ENCODE results near the gene KAZALD1. TPM values are rescaled to one million over a fixed set of nuclear protein-coding genes. Genes with fewer than 3 reads are reported as not detected.

The KAZALD1 gene
- total and polyA plus RNA-seq, 4 donors = 12.4 to 20.7 (median 15.3) TPM

- Histone ChIP-seq H3K4me1 (ENCODE audit: control insufficient read depth in 1 of 2, insufficient read depth in 2 of 2, low read length in 2 of 2) (no peaks in the 10 kb centered on the region), H3K27ac (ENCODE audit: low read depth in 1 of 2, low read length in 2 of 2) (no peak overlapping the region), H3K9me3 (ENCODE audit: control insufficient read depth, low read length) (peaks cover 2% of the 10 kb centered on the region), H3K4me3 (ENCODE audit: low read length in 2 of 2) (no peak overlapping the region), H3K36me3 (ENCODE audit: control insufficient read depth in 1 of 2, insufficient read depth in 2 of 2, low read length in 1 of 2) (no peaks in the 10 kb centered on the region), H3K27me3 (ENCODE audit: control insufficient read depth in 1 of 2, insufficient read depth in 2 of 2, low read length in 1 of 2) (no peaks in the 10 kb centered on the region)
- no peak for DNase-seq
- intact Hi-C loops (cut with DNase I) = no loop called here
- ATAC-seq (ENCODE audit: low FRiP score) = no peak
- 71 to 72% methylated on average over 6 of the region's 6 CpGs for WGBS, 2 donors
Observed at GRCh38 chr10:101099901-101100300, 38.1 kb downstream of the KAZALD1 start.

GRCh38 chr10:101101372-101101881 lies 39.6 kb downstream of the KAZALD1 start:
- no peaks in the 10 kb centered on the region for H3K4me1 ChIP-seq (ENCODE audit: control insufficient read depth in 1 of 2, insufficient read depth in 2 of 2, low read length in 2 of 2)
- peaks cover 2% of the 10 kb centered on the region for H3K9me3 ChIP-seq (ENCODE audit: control insufficient read depth, low read length)
- no peaks in the 10 kb centered on the region for H3K27me3 ChIP-seq (ENCODE audit: control insufficient read depth in 1 of 2, insufficient read depth in 2 of 2, low read length in 1 of 2)
- H3K36me3 ChIP-seq (ENCODE audit: control insufficient read depth in 1 of 2, insufficient read depth in 2 of 2, low read length in 1 of 2) = no peaks in the 10 kb centered on the region
- no peak for ATAC-seq (ENCODE audit: low FRiP score)
- no peak overlapping the region for H3K4me3 ChIP-seq (ENCODE audit: low read length in 2 of 2)
- 74% methylated on average over 4 of the region's 4 CpGs for WGBS, 2 donors
- no peak for DNase-seq
- no peak overlapping the region for H3K27ac ChIP-seq (ENCODE audit: low read depth in 1 of 2, low read length in 2 of 2)
- intact Hi-C loops (cut with DNase I) = no loop called here

DNA sequence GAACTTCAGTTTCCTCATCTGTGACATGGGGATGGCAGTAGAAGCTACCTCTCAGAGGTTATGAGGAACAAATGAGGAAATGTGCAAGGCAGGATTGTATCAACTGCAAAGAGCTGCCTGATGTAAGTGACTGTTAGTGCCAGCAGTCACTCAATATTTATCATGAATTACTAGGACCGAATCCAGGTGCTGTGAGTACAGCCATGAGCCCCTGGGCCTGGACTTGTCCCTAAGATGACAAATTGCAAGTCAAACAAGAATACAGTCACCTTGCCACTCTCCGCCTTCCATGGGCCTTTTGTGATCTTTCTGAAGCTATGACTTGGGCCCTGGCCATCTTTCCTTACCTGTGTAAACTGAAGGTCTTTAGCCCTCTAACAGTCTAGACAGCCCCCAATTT lies 41.6 kb downstream of the KAZALD1 start:
- DNase-seq = no peak
- intact Hi-C loops (cut with DNase I) = no loop called here
- Histone ChIP-seq H3K4me1 (ENCODE audit: control insufficient read depth in 1 of 2, insufficient read depth in 2 of 2, low read length in 2 of 2) (no peaks in the 10 kb centered on the region), H3K27ac (ENCODE audit: low read depth in 1 of 2, low read length in 2 of 2) (no peak overlapping the region), H3K9me3 (ENCODE audit: control insufficient read depth, low read length) (peaks cover 2% of the 10 kb centered on the region), H3K36me3 (ENCODE audit: control insufficient read depth in 1 of 2, insufficient read depth in 2 of 2, low read length in 1 of 2) (no peaks in the 10 kb centered on the region), H3K4me3 (ENCODE audit: low read length in 2 of 2) (no peak overlapping the region), H3K27me3 (ENCODE audit: control insufficient read depth in 1 of 2, insufficient read depth in 2 of 2, low read length in 1 of 2) (no peaks in the 10 kb centered on the region)
- WGBS, 2 donors = 67 to 69% methylated on average over 2 of the region's 2 CpGs
- no peak for ATAC-seq (ENCODE audit: low FRiP score)

DNA sequence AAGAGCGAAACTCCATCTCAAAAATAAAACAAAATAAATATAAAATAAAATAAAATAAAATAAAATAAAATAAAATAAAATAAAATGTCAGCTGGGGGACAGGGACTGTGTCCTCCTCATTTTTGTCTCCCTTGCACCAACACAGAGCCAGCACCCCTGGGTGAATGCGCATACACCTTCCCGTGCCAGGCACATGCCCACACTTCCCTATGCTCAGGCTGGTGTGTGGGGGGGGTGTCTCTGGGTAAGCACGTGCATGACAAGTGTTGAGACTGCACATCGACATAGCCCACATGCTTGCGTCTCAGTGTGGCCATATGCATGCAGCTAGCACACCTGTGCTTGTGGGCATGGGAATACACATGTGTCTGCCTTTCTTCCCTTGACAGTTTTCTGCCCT lies 44.6 kb downstream of the KAZALD1 start:
- H3K4me3 ChIP-seq (ENCODE audit: low read length in 2 of 2) = no peak overlapping the region
- WGBS, 2 donors = 68 to 76% methylated on average over 6 of the region's 6 CpGs
- ATAC-seq (ENCODE audit: low FRiP score) (no peak), DNase-seq (no peak)
- no peak overlapping the region for H3K27ac ChIP-seq (ENCODE audit: low read depth in 1 of 2, low read length in 2 of 2)
- H3K27me3 ChIP-seq (ENCODE audit: control insufficient read depth in 1 of 2, insufficient read depth in 2 of 2, low read length in 1 of 2) = no peaks in the 10 kb centered on the region
- no peaks in the 10 kb centered on the region for H3K36me3 ChIP-seq (ENCODE audit: control insufficient read depth in 1 of 2, insufficient read depth in 2 of 2, low read length in 1 of 2)
- no peaks in the 10 kb centered on the region for H3K9me3 ChIP-seq (ENCODE audit: control insufficient read depth, low read length)
- intact Hi-C loops (cut with DNase I) = no loop called here
- H3K4me1 ChIP-seq (ENCODE audit: control insufficient read depth in 1 of 2, insufficient read depth in 2 of 2, low read length in 2 of 2) = no peaks in the 10 kb centered on the region

DNA sequence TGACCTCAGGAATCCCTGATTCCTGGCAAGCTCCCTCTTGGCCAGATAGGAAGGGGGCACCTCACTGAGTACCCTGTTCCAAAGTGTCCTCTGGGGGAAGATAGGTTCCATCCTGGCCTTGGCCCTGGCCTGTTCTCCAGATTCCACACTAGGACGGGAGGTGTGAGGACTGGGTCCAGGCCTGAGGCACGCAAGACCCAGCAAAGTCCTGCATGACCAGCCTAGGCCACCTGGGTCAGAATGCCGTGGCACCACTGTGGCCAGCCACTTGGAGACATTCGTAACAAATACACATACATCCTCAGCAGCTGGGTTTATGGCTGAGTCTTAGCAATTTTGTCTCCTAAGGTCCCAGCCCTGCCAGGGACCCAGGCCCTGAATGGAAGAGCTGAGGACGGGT lies 46.0 kb downstream of the KAZALD1 start:
- DNase-seq (no peak), ATAC-seq (ENCODE audit: low FRiP score) (no peak)
- no peaks in the 10 kb centered on the region for H3K36me3 ChIP-seq (ENCODE audit: control insufficient read depth in 1 of 2, insufficient read depth in 2 of 2, low read length in 1 of 2)
- no peak overlapping the region for H3K27ac ChIP-seq (ENCODE audit: low read depth in 1 of 2, low read length in 2 of 2)
- no peak overlapping the region for H3K4me3 ChIP-seq (ENCODE audit: low read length in 2 of 2)
- no peaks in the 10 kb centered on the region for H3K9me3 ChIP-seq (ENCODE audit: control insufficient read depth, low read length)
- no peaks in the 10 kb centered on the region for H3K27me3 ChIP-seq (ENCODE audit: control insufficient read depth in 1 of 2, insufficient read depth in 2 of 2, low read length in 1 of 2)
- 93 to 97% methylated on average over 5 of the region's 5 CpGs for WGBS, 2 donors
- H3K4me1 ChIP-seq (ENCODE audit: control insufficient read depth in 1 of 2, insufficient read depth in 2 of 2, low read length in 2 of 2) = no peaks in the 10 kb centered on the region
- intact Hi-C loops (cut with DNase I) = no loop called here

DNA sequence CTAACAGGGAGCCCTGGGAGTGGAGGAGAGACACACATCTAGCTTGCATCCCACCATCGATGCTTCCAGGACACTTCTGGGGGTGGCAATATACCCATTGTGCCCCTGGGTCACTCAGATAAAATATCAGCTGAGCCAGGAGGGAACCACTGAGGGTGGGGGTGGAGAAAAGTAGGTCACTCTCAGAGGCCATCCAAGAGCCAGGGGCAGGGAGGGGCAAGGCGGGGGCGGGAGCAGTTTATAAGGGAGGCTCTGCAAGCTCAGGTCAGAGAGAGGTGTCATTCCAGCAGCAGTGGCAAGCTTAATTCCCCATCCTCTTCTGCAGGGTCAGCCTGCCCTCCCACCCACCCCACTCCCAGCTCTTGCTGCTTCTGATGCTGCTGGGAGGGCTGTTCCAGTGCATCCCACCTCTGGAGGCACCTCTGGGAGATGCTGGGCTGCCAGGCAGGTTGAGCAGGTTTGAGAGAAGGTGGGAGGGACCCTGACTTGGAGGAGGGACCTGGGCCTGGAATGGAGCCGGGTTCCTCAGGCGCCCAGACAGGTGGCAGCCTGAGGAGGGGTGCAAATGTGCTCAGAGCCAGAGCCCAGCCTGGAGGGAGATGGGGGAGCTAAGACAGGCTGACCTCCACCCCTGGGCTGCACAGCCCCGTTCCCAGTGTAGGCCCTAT lies 49.2 kb downstream of the KAZALD1 start:
- intact Hi-C loops (cut with DNase I) = no loop called here
- H3K36me3 ChIP-seq (ENCODE audit: control insufficient read depth in 1 of 2, insufficient read depth in 2 of 2, low read length in 1 of 2) = no peaks in the 10 kb centered on the region
- no peaks in the 10 kb centered on the region for H3K4me1 ChIP-seq (ENCODE audit: control insufficient read depth in 1 of 2, insufficient read depth in 2 of 2, low read length in 2 of 2)
- peak in 1 of 2 donors; percentile 25 for DNase-seq
- peaks cover 0 to 1% of the 10 kb centered on the region in 2 donors for H3K27me3 ChIP-seq (ENCODE audit: control insufficient read depth in 1 of 2, insufficient read depth in 2 of 2, low read length in 1 of 2)
- 40 to 44% methylated on average over 5 to 6 of the region's 6 CpGs for WGBS, 2 donors
- H3K9me3 ChIP-seq (ENCODE audit: control insufficient read depth, low read length) = no peaks in the 10 kb centered on the region
- no peak overlapping the region for H3K4me3 ChIP-seq (ENCODE audit: low read length in 2 of 2)
- no peak overlapping the region for H3K27ac ChIP-seq (ENCODE audit: low read depth in 1 of 2, low read length in 2 of 2)
- no peak for ATAC-seq (ENCODE audit: low FRiP score)

DNA sequence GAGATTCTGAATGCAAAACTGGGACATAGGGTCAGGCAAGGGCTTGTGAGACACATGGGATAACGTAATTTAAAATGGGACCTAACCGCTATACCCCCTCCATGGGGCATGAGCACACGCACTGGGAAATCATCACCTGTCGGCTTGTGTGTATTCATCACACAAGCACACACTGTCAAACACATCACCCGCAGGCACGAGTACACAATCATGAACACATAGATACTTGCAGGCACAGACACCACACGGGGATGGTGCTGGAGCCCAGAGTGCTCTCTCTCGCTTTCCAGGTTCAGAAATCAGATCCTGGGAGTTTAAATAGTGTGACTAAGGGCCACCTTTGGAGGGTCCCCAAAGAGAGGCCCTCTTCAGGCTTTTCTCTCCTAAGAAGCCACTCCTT lies 49.8 kb downstream of the KAZALD1 start:
- Histone ChIP-seq H3K27ac (ENCODE audit: low read depth in 1 of 2, low read length in 2 of 2) (no peak overlapping the region), H3K9me3 (ENCODE audit: control insufficient read depth, low read length) (no peaks in the 10 kb centered on the region), H3K27me3 (ENCODE audit: control insufficient read depth in 1 of 2, insufficient read depth in 2 of 2, low read length in 1 of 2) (peaks cover 0 to 1% of the 10 kb centered on the region in 2 donors), H3K4me3 (ENCODE audit: low read length in 2 of 2) (no peak overlapping the region), H3K4me1 (ENCODE audit: control insufficient read depth in 1 of 2, insufficient read depth in 2 of 2, low read length in 2 of 2) (no peaks in the 10 kb centered on the region), H3K36me3 (ENCODE audit: control insufficient read depth in 1 of 2, insufficient read depth in 2 of 2, low read length in 1 of 2) (no peaks in the 10 kb centered on the region)
- ATAC-seq (ENCODE audit: low FRiP score) (no peak), DNase-seq (peak in 1 of 2 donors; percentile 21)
- 82% methylated on average over 8 of the region's 8 CpGs for WGBS, 2 donors
- intact Hi-C loops (cut with DNase I) = no loop called here

DNA sequence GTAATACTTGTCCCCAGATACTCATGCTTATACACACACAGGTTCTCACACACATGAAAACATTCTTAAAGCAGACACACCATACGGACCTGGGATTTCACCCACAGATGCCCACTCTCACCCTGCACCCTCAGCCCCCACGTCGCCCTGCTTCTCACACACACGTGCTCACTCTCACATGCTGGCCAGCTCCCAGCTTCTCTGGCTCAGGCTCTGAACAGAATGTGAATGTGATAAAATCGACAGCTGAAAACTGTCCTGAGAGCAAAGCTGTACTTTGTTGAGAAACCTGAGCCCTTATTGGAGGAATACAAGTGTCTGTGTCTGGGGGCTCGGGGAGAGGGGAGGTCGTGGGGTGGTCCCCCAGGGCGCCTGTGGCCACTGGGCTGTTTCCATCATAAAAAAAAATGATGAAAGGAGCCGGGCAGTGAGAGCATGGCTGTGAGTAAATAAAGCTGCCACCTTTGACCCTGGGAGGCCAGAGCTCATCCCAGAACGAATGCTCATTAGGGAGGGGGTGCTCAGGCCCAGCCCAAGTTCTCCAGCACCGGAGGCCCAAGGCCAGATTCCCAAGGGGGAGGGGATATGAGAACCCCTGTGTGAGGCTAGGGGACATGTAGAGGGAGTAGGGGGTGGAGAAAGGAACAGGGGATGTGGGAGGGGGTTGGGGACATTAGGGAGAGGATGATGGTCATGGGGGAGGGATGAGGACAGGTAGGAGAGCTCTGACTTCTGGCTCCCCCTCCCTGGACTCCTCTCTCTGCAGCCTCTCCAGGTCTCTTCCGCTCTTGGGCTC lies 51.2 kb downstream of the KAZALD1 start:
- H3K4me3 ChIP-seq (ENCODE audit: low read length in 2 of 2) = no peak overlapping the region
- peaks cover 0 to 1% of the 10 kb centered on the region in 2 donors for H3K27me3 ChIP-seq (ENCODE audit: control insufficient read depth in 1 of 2, insufficient read depth in 2 of 2, low read length in 1 of 2)
- ATAC-seq (ENCODE audit: low FRiP score) = no peak
- H3K27ac ChIP-seq (ENCODE audit: low read depth in 1 of 2, low read length in 2 of 2) = no peak overlapping the region
- no peaks in the 10 kb centered on the region for H3K36me3 ChIP-seq (ENCODE audit: control insufficient read depth in 1 of 2, insufficient read depth in 2 of 2, low read length in 1 of 2)
- 13 to 14% methylated on average over 12 of the region's 12 CpGs for WGBS, 2 donors
- peak in 1 of 2 donors; percentile 24 for DNase-seq
- H3K4me1 ChIP-seq (ENCODE audit: control insufficient read depth in 1 of 2, insufficient read depth in 2 of 2, low read length in 2 of 2) = no peaks in the 10 kb centered on the region
- H3K9me3 ChIP-seq (ENCODE audit: control insufficient read depth, low read length) = no peaks in the 10 kb centered on the region
- intact Hi-C loops (cut with DNase I) = no loop called here

All from aorta (tissue), 5 donors.